WTC11 (cell line): ENCODE data around the gene EFNA5. TPM values are rescaled to one million over a fixed set of nuclear protein-coding genes. Genes with fewer than 3 reads are reported as not detected.

Experiments
- ATAC-seq: fragments of 200-7000 bp; cut with Tn5 transposase; 2 replicates; pipeline ENCODE4 v1.10.0; 2021; ENCODE audit warnings: mild to moderate bottlenecking, moderate library complexity
- CTCF ChIA-PET: fragments of 300-600 bp; sonication (Branson Sonifier 250); formaldehyde crosslinking; loops from one replicate; lab custom pipeline; 2021; ENCODE audit warnings: antibody characterized with exemption; lab: Charles Lee
- POLR2A ChIA-PET: fragments of 350-600 bp; sonication (Branson Sonifier 250); formaldehyde crosslinking; loops from one replicate; lab custom pipeline; 2021; ENCODE audit warnings: antibody characterized with exemption; lab: Charles Lee
- DNase-seq: peaks from one replicate; pipeline ENCODE4 v3.0.0; 2021; ENCODE audit warnings: low spot score
- H3K27ac Mint-ChIP-seq: 2 replicates; pipeline ENCODE4 v1.8.0; 2021; ENCODE audit warnings: mixed read lengths
- H3K27me3 Mint-ChIP-seq: 2 replicates; pipeline ENCODE4 v1.8.0; 2021; ENCODE audit warnings: low read depth, mild to moderate bottlenecking, moderate library complexity, mixed read lengths
- H3K36me3 Mint-ChIP-seq: 2 replicates; pipeline ENCODE4 v1.8.0; 2021; ENCODE audit warnings: mixed read lengths
- H3K4me1 Mint-ChIP-seq: 2 replicates; pipeline ENCODE4 v1.8.0; 2022; ENCODE audit warnings: mixed read lengths
- H3K4me3 Mint-ChIP-seq: 2 replicates; pipeline ENCODE4 v1.8.0; 2021; ENCODE audit warnings: mild to moderate bottlenecking, moderate library complexity, mixed read lengths
- H3K9me3 Mint-ChIP-seq: 2 replicates; pipeline ENCODE4 v1.8.0; 2021; ENCODE audit warnings: mixed read lengths
- ATF1 ChIP-seq: sonication (generic); formaldehyde crosslinking; IDR thresholded peaks from 2 replicates; pipeline ENCODE4 v1.8.1; 2023; ENCODE audit warnings: mild to moderate bottlenecking, moderate library complexity, missing genetic modification reagents
- ELF4 ChIP-seq: sonication (generic); formaldehyde crosslinking; IDR thresholded peaks from 2 replicates; pipeline ENCODE4 v1.8.1; 2022; ENCODE audit warnings: low read depth, mild to moderate bottlenecking, moderate library complexity, missing genetic modification reagents
- ESRRA ChIP-seq: sonication (generic); formaldehyde crosslinking; IDR thresholded peaks from 2 replicates; pipeline ENCODE4 v1.8.1; 2022; ENCODE audit warnings: mild to moderate bottlenecking, missing genetic modification reagents, borderline replicate concordance
- FOXP1 ChIP-seq: sonication (generic); formaldehyde crosslinking; IDR thresholded peaks from 2 replicates; pipeline ENCODE4 v1.8.0; 2022; ENCODE audit warnings: missing genetic modification reagents, mild to moderate bottlenecking, moderate library complexity, borderline replicate concordance
- GTF2I ChIP-seq: fragments of 250-450 bp; sonication (Bioruptor Pico); conservative IDR thresholded peaks from 2 replicates; pipeline ENCODE4 v1.4.0; 2021; ENCODE audit warnings: mild to moderate bottlenecking
- MXD4 ChIP-seq: fragments of 250-450 bp; sonication (Bioruptor Pico); IDR thresholded peaks from 2 replicates; pipeline ENCODE4 v1.8.0; 2021; ENCODE audit warnings: mild to moderate bottlenecking, moderate library complexity, borderline replicate concordance
- NFE2L1 ChIP-seq: sonication (generic); formaldehyde crosslinking; IDR thresholded peaks from 2 replicates; pipeline ENCODE4 v1.8.1; 2023; ENCODE audit warnings: missing genetic modification reagents
- NR1H2 ChIP-seq: sonication (generic); formaldehyde crosslinking; IDR thresholded peaks from 2 replicates; pipeline ENCODE4 v1.9.0; 2021; ENCODE audit warnings: mild to moderate bottlenecking, moderate library complexity, missing genetic modification reagents
- TEAD4 ChIP-seq: sonication (generic); formaldehyde crosslinking; IDR thresholded peaks from 2 replicates; pipeline ENCODE4 v1.8.0; 2022; ENCODE audit warnings: mild to moderate bottlenecking, missing genetic modification reagents
- ZBTB21 ChIP-seq: sonication (generic); formaldehyde crosslinking; IDR thresholded peaks from 2 replicates; pipeline ENCODE4 v1.8.1; 2023; ENCODE audit warnings: mild to moderate bottlenecking, missing genetic modification reagents, borderline replicate concordance
- ZNF138 ChIP-seq: sonication (generic); formaldehyde crosslinking; conservative IDR thresholded peaks from 2 replicates; pipeline ENCODE4 v1.8.1; 2022; ENCODE audit warnings: mild to moderate bottlenecking, moderate library complexity, missing genetic modification reagents
- ZNF219 ChIP-seq: sonication (generic); formaldehyde crosslinking; IDR thresholded peaks from 2 replicates; pipeline ENCODE4 v1.8.0; 2023; ENCODE audit warnings: missing genetic modification reagents, mild to moderate bottlenecking, borderline replicate concordance
- ZNF396 ChIP-seq: fragments of 250-450 bp; sonication (Bioruptor Pico); IDR thresholded peaks from 2 replicates; pipeline ENCODE4 v1.8.0; 2021; ENCODE audit warnings: mild to moderate bottlenecking, moderate library complexity, borderline replicate concordance
- total RNA-seq: library from RNA; stranded (reverse); gene quantifications from 3 replicates; pipeline ENCODE4 v1.2.3, GENCODE V29; 2021
- TF ChIP-seq, protein P1 (sequence below): sonication (generic); formaldehyde crosslinking; IDR thresholded peaks from 2 replicates; pipeline ENCODE4 v1.8.1; 2023; ENCODE audit warnings: mild to moderate bottlenecking, missing genetic modification reagents
- TF ChIP-seq, protein P2 (sequence below): sonication (generic); formaldehyde crosslinking; IDR thresholded peaks from 2 replicates; pipeline ENCODE4 v1.8.0; 2022; ENCODE audit warnings: mild to moderate bottlenecking, missing genetic modification reagents
- TF ChIP-seq, protein P3 (sequence below): fragments of 250-450 bp; sonication (Bioruptor Pico); IDR thresholded peaks from 2 replicates; pipeline ENCODE4 v1.9.0; 2021; ENCODE audit warnings: mild to moderate bottlenecking
- TF ChIP-seq, protein P4 (sequence below): sonication (generic); formaldehyde crosslinking; conservative IDR thresholded peaks from 2 replicates; pipeline ENCODE4 v1.8.1; 2023; ENCODE audit warnings: mild to moderate bottlenecking, low read depth, missing genetic modification reagents, moderate library complexity
- TF ChIP-seq, protein P5 (sequence below): fragments of 250-450 bp; sonication (Bioruptor Pico); conservative IDR thresholded peaks from 2 replicates; pipeline ENCODE4 v1.9.0; 2021; ENCODE audit warnings: mild to moderate bottlenecking
- TF ChIP-seq, protein P6 (sequence below): sonication (generic); formaldehyde crosslinking; IDR thresholded peaks from 2 replicates; pipeline ENCODE4 v1.8.1; 2022; ENCODE audit warnings: low read depth, missing genetic modification reagents, borderline replicate concordance

Gene EFNA5
- total RNA-seq, 1 experiment from 2014 or later = 17.4 TPM

DNA sequence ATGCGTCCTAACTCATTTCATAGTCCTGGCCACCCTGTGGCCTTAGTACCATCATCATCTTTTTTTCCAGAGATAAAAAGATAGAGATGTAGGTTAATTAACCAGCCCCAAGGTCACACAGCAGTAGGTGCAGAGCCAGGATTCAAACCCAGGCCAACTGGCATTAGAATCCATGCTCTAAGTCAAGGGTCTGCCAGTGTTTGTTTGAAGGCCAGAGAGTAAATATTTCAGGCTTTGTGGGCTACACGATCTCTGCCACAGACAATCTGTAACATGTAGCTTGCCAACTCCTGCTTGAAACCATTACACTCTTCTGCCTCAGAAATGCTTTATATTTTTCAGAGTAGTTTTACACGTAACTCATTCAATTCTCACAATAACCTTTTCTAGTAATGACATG is 119.6 kb downstream of the EFNA5 start:
- ATAC-seq = no peak
- ChIA-PET POLR2A (no interaction called here), CTCF (no interaction called here)
- DNase-seq = no peak
- Mint-ChIP-seq H3K27me3 (peaks cover 4% of the 10 kb centered on the region), H3K4me3 (no peak overlapping the region), H3K4me1 (peaks cover 39% of the 10 kb centered on the region), H3K36me3 (no peaks in the 10 kb centered on the region), H3K9me3 (no peaks in the 10 kb centered on the region), H3K27ac (no peak overlapping the region)
- TF ChIP-seq ZNF138 (CRISPR knock-in tag) = no peak

DNA sequence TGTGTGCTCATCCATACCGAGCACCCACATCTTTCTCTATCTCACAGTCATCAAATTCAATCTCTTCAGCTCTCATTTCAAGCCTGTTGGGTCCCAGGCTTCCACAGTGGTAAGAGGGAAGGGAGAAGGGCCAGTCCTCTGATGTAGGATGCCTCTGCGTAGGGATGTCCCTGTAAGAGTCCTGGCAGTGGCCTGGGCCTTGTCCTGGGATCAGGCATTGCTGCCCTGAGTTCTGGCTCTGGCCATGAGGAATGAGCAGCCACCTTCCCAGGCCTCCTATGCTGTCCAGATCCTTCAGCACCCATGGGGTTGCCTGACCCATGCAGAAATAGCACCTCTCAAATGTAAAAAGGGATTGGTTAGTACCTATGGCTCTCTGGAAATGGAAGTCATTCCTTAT is 121.2 kb downstream of the EFNA5 start:
- DNase-seq (no peak), ATAC-seq (peak; percentile 27; the same call in 1 of the 2 replicates)
- no peak overlapping the region for H3K27ac Mint-ChIP-seq
- peaks cover 19% of the 10 kb centered on the region for H3K27me3 Mint-ChIP-seq
- POLR2A ChIA-PET = no interaction called here
- H3K9me3 Mint-ChIP-seq = no peaks in the 10 kb centered on the region
- CTCF ChIA-PET = interaction anchor here (1.1 kb wide), 1 partner anchor 23 kb away, joined by 4 read pairs; no protein-coding TSS in a partner anchor
- no peak overlapping the region for H3K4me3 Mint-ChIP-seq
- no peaks in the 10 kb centered on the region for H3K36me3 Mint-ChIP-seq
- TF ChIP-seq, protein P1, sequence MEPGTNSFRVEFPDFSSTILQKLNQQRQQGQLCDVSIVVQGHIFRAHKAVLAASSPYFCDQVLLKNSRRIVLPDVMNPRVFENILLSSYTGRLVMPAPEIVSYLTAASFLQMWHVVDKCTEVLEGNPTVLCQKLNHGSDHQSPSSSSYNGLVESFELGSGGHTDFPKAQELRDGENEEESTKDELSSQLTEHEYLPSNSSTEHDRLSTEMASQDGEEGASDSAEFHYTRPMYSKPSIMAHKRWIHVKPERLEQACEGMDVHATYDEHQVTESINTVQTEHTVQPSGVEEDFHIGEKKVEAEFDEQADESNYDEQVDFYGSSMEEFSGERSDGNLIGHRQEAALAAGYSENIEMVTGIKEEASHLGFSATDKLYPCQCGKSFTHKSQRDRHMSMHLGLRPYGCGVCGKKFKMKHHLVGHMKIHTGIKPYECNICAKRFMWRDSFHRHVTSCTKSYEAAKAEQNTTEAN (CRISPR knock-in tag) = no peak
- peaks cover 45% of the 10 kb centered on the region for H3K4me1 Mint-ChIP-seq

DNA sequence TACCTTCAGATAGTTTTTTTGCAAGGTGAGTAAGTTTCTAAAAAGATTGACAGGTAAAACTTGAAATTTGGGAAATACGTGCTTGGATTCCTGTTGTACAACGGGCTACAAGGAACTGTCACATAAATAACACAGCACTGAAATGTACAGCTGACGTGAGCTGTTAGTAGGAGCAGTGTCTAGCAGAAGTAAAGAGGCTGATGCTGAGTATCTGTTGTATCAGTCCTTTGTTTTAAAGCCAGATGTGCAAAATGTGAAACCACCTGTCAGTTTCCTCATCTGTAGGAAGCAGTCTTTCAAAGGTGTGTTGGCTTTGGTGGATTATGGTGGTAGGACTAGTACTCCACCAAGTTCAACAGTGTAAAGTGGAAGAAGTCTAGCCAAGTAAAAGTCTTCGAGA is 122.3 kb downstream of the EFNA5 start:
- H3K4me1 Mint-ChIP-seq = peaks cover 53% of the 10 kb centered on the region
- no peak overlapping the region for H3K27ac Mint-ChIP-seq
- no peaks in the 10 kb centered on the region for H3K36me3 Mint-ChIP-seq
- no peaks in the 10 kb centered on the region for H3K9me3 Mint-ChIP-seq
- ChIA-PET POLR2A (no interaction called here), CTCF (interaction anchor here (1.1 kb wide), 1 partner anchor 24 kb away, joined by 4 read pairs; no protein-coding TSS in a partner anchor)
- ATAC-seq = no peak
- TF ChIP-seq, protein P2, sequence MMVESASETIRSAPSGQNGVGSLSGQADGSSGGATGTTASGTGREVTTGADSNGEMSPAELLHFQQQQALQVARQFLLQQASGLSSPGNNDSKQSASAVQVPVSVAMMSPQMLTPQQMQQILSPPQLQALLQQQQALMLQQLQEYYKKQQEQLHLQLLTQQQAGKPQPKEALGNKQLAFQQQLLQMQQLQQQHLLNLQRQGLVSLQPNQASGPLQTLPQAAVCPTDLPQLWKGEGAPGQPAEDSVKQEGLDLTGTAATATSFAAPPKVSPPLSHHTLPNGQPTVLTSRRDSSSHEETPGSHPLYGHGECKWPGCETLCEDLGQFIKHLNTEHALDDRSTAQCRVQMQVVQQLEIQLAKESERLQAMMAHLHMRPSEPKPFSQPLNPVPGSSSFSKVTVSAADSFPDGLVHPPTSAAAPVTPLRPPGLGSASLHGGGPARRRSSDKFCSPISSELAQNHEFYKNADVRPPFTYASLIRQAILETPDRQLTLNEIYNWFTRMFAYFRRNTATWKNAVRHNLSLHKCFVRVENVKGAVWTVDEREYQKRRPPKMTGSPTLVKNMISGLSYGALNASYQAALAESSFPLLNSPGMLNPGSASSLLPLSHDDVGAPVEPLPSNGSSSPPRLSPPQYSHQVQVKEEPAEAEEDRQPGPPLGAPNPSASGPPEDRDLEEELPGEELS (CRISPR knock-in tag) = no peak
- TF ChIP-seq, protein P3, sequence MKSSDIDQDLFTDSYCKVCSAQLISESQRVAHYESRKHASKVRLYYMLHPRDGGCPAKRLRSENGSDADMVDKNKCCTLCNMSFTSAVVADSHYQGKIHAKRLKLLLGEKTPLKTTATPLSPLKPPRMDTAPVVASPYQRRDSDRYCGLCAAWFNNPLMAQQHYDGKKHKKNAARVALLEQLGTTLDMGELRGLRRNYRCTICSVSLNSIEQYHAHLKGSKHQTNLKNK (CRISPR knock-in tag) = no peak
- TF ChIP-seq MXD4 = no peak
- TF ChIP-seq ESRRA (CRISPR knock-in tag) = no peak
- TF ChIP-seq ZBTB21 (CRISPR knock-in tag) = no peak
- no peak for TF ChIP-seq ZNF219 (CRISPR knock-in tag)
- no peak for DNase-seq
- H3K27me3 Mint-ChIP-seq = peaks cover 24% of the 10 kb centered on the region
- H3K4me3 Mint-ChIP-seq = no peak overlapping the region

DNA sequence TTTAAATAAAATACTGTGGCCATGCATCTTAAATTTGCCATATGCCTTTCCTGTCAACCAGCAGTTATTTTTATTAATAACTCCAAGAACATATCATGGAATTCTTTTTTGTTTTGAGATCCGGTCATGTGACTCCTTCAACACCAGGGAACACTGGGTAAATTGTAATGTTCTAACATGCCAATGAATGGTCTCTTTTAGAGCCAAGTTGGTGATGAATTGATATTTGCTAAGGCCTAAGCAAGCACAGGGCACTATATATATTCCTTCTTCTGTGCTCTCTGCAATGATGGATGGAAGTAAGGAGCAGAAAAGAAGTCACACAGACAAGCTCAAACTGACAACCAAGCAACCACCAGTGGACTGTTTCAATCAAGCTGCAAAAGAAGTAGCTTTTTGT is 124.0 kb downstream of the EFNA5 start:
- CTCF ChIA-PET = interaction anchor here (0.7 to 1.6 kb wide), 3 partner anchors 26 to 298 kb away, joined by 3 read pairs; no protein-coding TSS in a partner anchor
- H3K36me3 Mint-ChIP-seq = no peaks in the 10 kb centered on the region
- POLR2A ChIA-PET = interaction anchor here (0.7 kb wide), 1 partner anchor 58 kb away, joined by 4 read pairs; no protein-coding TSS in a partner anchor
- ATAC-seq = no peak
- DNase-seq = no peak
- H3K27ac Mint-ChIP-seq = no peak overlapping the region
- H3K9me3 Mint-ChIP-seq = no peaks in the 10 kb centered on the region
- no peak overlapping the region for H3K4me3 Mint-ChIP-seq
- peaks cover 40% of the 10 kb centered on the region for H3K27me3 Mint-ChIP-seq
- H3K4me1 Mint-ChIP-seq = peaks cover 65% of the 10 kb centered on the region
- TF ChIP-seq ELF4 (CRISPR knock-in tag) = no peak
- no peak for TF ChIP-seq NR1H2 (CRISPR knock-in tag)
- TF ChIP-seq, protein P4, sequence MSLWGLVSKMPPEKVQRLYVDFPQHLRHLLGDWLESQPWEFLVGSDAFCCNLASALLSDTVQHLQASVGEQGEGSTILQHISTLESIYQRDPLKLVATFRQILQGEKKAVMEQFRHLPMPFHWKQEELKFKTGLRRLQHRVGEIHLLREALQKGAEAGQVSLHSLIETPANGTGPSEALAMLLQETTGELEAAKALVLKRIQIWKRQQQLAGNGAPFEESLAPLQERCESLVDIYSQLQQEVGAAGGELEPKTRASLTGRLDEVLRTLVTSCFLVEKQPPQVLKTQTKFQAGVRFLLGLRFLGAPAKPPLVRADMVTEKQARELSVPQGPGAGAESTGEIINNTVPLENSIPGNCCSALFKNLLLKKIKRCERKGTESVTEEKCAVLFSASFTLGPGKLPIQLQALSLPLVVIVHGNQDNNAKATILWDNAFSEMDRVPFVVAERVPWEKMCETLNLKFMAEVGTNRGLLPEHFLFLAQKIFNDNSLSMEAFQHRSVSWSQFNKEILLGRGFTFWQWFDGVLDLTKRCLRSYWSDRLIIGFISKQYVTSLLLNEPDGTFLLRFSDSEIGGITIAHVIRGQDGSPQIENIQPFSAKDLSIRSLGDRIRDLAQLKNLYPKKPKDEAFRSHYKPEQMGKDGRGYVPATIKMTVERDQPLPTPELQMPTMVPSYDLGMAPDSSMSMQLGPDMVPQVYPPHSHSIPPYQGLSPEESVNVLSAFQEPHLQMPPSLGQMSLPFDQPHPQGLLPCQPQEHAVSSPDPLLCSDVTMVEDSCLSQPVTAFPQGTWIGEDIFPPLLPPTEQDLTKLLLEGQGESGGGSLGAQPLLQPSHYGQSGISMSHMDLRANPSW (CRISPR knock-in tag) = no peak
- TF ChIP-seq GTF2I (CRISPR knock-in tag) = no peak
- TF ChIP-seq TEAD4 (CRISPR knock-in tag) = no peak
- no peak for TF ChIP-seq NFE2L1
- TF ChIP-seq, protein P5, sequence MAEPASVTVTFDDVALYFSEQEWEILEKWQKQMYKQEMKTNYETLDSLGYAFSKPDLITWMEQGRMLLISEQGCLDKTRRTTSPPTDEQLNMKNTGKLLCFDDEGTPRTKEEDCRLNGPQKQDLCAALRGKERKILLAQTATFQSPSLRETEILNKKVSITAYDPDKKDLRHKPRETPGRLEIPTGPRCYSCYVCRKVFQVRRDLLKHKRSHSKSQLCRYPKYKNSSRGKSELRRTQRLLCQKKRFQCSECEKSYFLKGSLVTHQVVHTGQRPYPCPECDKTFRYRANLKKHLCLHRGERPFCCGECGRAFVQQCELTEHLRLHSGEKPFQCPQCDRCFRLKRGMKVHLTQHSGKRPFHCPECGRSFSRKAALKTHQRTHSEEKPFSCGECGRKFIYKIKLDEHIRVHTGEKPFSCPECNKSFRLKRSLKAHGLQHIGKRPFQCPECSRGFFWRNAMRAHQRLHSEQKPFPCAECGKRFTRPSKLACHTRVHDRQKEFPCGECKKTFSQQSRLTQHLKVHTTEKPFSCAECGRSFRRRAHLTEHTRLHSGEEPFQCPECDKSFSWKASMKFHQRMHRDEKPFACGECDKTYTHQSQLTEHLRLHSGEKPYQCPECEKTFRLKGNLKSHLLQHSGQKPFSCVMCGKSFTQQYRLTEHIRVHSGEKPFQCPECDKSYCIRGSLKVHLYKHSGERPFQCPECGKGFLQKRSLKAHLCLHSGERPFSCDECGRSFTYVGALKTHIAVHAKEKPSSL = no peak
- no peak for TF ChIP-seq FOXP1 (CRISPR knock-in tag)
- no peak for TF ChIP-seq ZNF396
- no peak for TF ChIP-seq ATF1 (CRISPR knock-in tag)
- no peak for TF ChIP-seq ZBTB21 (CRISPR knock-in tag)
- TF ChIP-seq, protein P6, sequence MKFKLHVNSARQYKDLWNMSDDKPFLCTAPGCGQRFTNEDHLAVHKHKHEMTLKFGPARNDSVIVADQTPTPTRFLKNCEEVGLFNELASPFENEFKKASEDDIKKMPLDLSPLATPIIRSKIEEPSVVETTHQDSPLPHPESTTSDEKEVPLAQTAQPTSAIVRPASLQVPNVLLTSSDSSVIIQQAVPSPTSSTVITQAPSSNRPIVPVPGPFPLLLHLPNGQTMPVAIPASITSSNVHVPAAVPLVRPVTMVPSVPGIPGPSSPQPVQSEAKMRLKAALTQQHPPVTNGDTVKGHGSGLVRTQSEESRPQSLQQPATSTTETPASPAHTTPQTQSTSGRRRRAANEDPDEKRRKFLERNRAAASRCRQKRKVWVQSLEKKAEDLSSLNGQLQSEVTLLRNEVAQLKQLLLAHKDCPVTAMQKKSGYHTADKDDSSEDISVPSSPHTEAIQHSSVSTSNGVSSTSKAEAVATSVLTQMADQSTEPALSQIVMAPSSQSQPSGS (CRISPR knock-in tag) = no peak
